HCT116 (cell line): ENCODE measurements around the gene DAPK1. TPM values are rescaled to one million over a fixed set of nuclear protein-coding genes. Genes with fewer than 3 reads are reported as not detected.

Source experiments
- ATAC-seq: fragments of 200-7000 bp; cut with Tn5 transposase; 2 replicates; pipeline ENCODE4 v1.9.1; 2020; ENCODE audit warnings: mild to moderate bottlenecking, moderate library complexity
- BruUV-seq: library from RNA; stranded (reverse); fragments of 400-500 nt; replicated peaks from 2 replicates; lab custom pipeline; 2021; lab: Mats Ljungman, UMichigan
- CTCF ChIA-PET: fragments of 300-600 bp; sonication (Branson Sonifier 250); formaldehyde crosslinking; loops from one replicate; lab custom pipeline; 2021; ENCODE audit warnings: antibody characterized with exemption; lab: Charles Lee
- POLR2A ChIA-PET: fragments of 300-600, 350-600 bp; sonication (Branson Sonifier 250); formaldehyde crosslinking; loops from one replicate; lab custom pipeline; 2021; ENCODE audit warnings: antibody characterized with exemption; lab: Charles Lee
- RAD21 ChIA-PET, 2 experiments: fragments of 300-600 bp; sonication (Branson Sonifier 250); formaldehyde crosslinking; loops; one replicate each; lab custom pipeline; 2023; ENCODE audit warnings: low total read pairs in 2 of 2; ENCODE audit not compliant: uncharacterized antibody in 2 of 2, unreplicated experiment in 2 of 2, low non-redundant PET in 1 of 2; lab: Charles Lee
- DNase-seq: peaks from one replicate; pipeline ENCODE4 v3.0.0-alpha.2; 2010; ENCODE audit warnings: low read depth, low spot score
- H2AFZ ChIP-seq: fragments of 200-600 bp; shearing (Covaris generic), sonication (generic); 2 replicates; pipeline ENCODE4 v1.6.1; 2017; ENCODE audit warnings: low read depth, mixed run types, mixed read lengths, antibody characterized with exemption, low read length; ENCODE audit not compliant: poor library complexity, severe bottlenecking
- H3K27ac ChIP-seq: 2 replicates; pipeline ENCODE4 v1.5.1; 2012; ENCODE audit warnings: low read depth, low read length
- H3K27me3 ChIP-seq: fragments of 200-600 bp; sonication (generic); 2 replicates; pipeline ENCODE4 v1.6.1; 2016; ENCODE audit warnings: mixed run types, low read length, mixed read lengths; ENCODE audit not compliant: insufficient read depth
- H3K36me3 ChIP-seq, 2 experiments: fragments of 200-500 bp in 1 of 2; fragments of 200-600 bp in 1 of 2; sonication (Bioruptor generic) in 1 of 2; sonication (generic) in 1 of 2; 2 replicates each; pipeline versions ENCODE4 v1.5.1 to v1.6.1; 2014 to 2016; ENCODE audit warnings: low read length in 2 of 2, inconsistent platforms in 1 of 2, mixed read lengths in 1 of 2, mixed run types in 1 of 2; ENCODE audit not compliant: insufficient read depth in 2 of 2, control insufficient read depth in 1 of 2
- H3K4me1 ChIP-seq, 2 experiments: fragments of 200-600 bp in 1 of 2; sonication (generic) in 1 of 2; 2 replicates each; pipeline versions ENCODE4 v1.5.1 to v1.6.1; 2012 to 2017; ENCODE audit warnings: low read length in 2 of 2, inconsistent platforms in 1 of 2, mild to moderate bottlenecking in 1 of 2, mixed read lengths in 1 of 2, mixed run types in 1 of 2, moderate library complexity in 1 of 2; ENCODE audit not compliant: insufficient read depth in 2 of 2, control insufficient read depth in 1 of 2
- H3K4me2 ChIP-seq: fragments of 200-600 bp; sonication (generic); 2 replicates; pipeline ENCODE4 v1.6.1; 2017; ENCODE audit warnings: mixed run types, low read length, mixed read lengths
- H3K4me3 ChIP-seq, 2 experiments: fragments of 200-600 bp in 1 of 2; sonication (generic) in 1 of 2; replicated peaks in 1 of 2; 2 replicates each; pipeline ENCODE4 v1.5.1; 2011 to 2016; ENCODE audit warnings: low read length in 2 of 2, control low read depth in 1 of 2, low read depth in 1 of 2, mild to moderate bottlenecking in 1 of 2, mixed read lengths in 1 of 2, mixed run types in 1 of 2
- H3K79me2 ChIP-seq: fragments of 200-600 bp; sonication (generic); 2 replicates; pipeline ENCODE4 v1.6.1; 2017; ENCODE audit warnings: mild to moderate bottlenecking, mixed run types, low read length, moderate library complexity, mixed read lengths; ENCODE audit not compliant: insufficient read depth
- H3K9ac ChIP-seq: fragments of 200-600 bp; sonication (generic); 2 replicates; pipeline ENCODE4 v1.6.1; 2016; ENCODE audit warnings: low read length, mixed read lengths
- H3K9me2 ChIP-seq: fragments of 200-600 bp; sonication (generic), shearing (Covaris generic); 2 replicates; pipeline ENCODE4 v1.6.1; 2017; ENCODE audit warnings: mixed run types, mild to moderate bottlenecking, moderate library complexity; ENCODE audit not compliant: insufficient read depth
- H3K9me3 ChIP-seq, 2 experiments: fragments of 200-500 bp in 1 of 2; fragments of 200-600 bp in 1 of 2; sonication (Bioruptor generic) in 1 of 2; sonication (generic) in 1 of 2; 2 replicates each; pipeline ENCODE4 v1.6.1; 2014 to 2017; ENCODE audit warnings: low read length in 2 of 2, mixed read lengths in 2 of 2, inconsistent platforms in 1 of 2, low read depth in 1 of 2, mild to moderate bottlenecking in 1 of 2, mixed run types in 1 of 2, moderate library complexity in 1 of 2; ENCODE audit not compliant: control insufficient read depth in 1 of 2, insufficient read depth in 1 of 2
- H4K20me1 ChIP-seq: fragments of 200-600 bp; sonication (generic), shearing (Covaris generic); 2 replicates; pipeline ENCODE4 v1.6.1; 2017; ENCODE audit warnings: mixed run types, mild to moderate bottlenecking, moderate library complexity; ENCODE audit not compliant: insufficient read depth
- ATF3 ChIP-seq: IDR thresholded peaks from 2 replicates; pipeline ENCODE4 v1.6.1; 2012
- CEBPB ChIP-seq: IDR thresholded peaks from 2 replicates; pipeline ENCODE4 v1.6.1; 2012; ENCODE audit warnings: low read depth
- EGR1 ChIP-seq: IDR thresholded peaks from 2 replicates; pipeline ENCODE4 v1.6.1; 2012; ENCODE audit warnings: low read depth
- ELF1 ChIP-seq: IDR thresholded peaks from 2 replicates; pipeline ENCODE4 v1.6.1; 2012; ENCODE audit warnings: low read depth, borderline replicate concordance
- JUND ChIP-seq: IDR thresholded peaks from 2 replicates; pipeline ENCODE4 v1.6.1; 2012
- POLR2A ChIP-seq: IDR thresholded peaks from 2 replicates; pipeline ENCODE4 v1.7.0; 2011; ENCODE audit warnings: borderline replicate concordance; ENCODE audit not compliant: insufficient read depth, insufficient read length; ENCODE audit errors: extremely low read depth
- POLR2AphosphoS5 ChIP-seq: IDR thresholded peaks from 2 replicates; pipeline ENCODE4 v1.6.1; 2011; ENCODE audit warnings: mild to moderate bottlenecking, low read depth, low read length, moderate library complexity
- RAD21 ChIP-seq: IDR thresholded peaks from 2 replicates; pipeline ENCODE4 v1.6.1; 2012; ENCODE audit warnings: low read depth, mild to moderate bottlenecking
- REST ChIP-seq: IDR thresholded peaks from 2 replicates; pipeline ENCODE4 v1.6.1; 2012; ENCODE audit warnings: low read depth
- SIN3A ChIP-seq: IDR thresholded peaks from 2 replicates; pipeline ENCODE4 v1.6.1; 2012; ENCODE audit warnings: low read depth
- TCF7L2 ChIP-seq: IDR thresholded peaks from 2 replicates; pipeline ENCODE4 v1.7.0; 2011; ENCODE audit warnings: borderline replicate concordance, inconsistent platforms; ENCODE audit not compliant: insufficient read depth, insufficient read length; ENCODE audit errors: extremely low read depth
- YY1 ChIP-seq: IDR thresholded peaks from 2 replicates; pipeline ENCODE4 v1.6.1; 2011; ENCODE audit warnings: low read length, low read depth, moderate library complexity, mild to moderate bottlenecking; ENCODE audit not compliant: insufficient replicate concordance; ENCODE audit errors: extremely low read depth
- ZFX ChIP-seq: fragments of 450-650 bp; IDR thresholded peaks from 2 replicates; pipeline ENCODE4 v1.6.1; 2017
- ZNF274 ChIP-seq: fragments of 200-500 bp; sonication (Bioruptor generic); IDR thresholded peaks from 2 replicates; pipeline ENCODE4 v1.6.1; 2014; ENCODE audit warnings: mild to moderate bottlenecking, low read depth, low read length, inconsistent platforms
- intact Hi-C: fragments of 100-400 bp; cut with micrococcal nuclease; formaldehyde crosslinking; loops from 2 replicates; pipeline ENCODE4 v1.10.0; 2022
- total RNA-seq: library from RNA; stranded (reverse); gene quantifications from one replicate; pipeline ENCODE4 v1.2.1, GENCODE V29; 2021; ENCODE audit not compliant: unreplicated experiment
- TF ChIP-seq, protein P1 (sequence below), 3 experiments: fragments of 200-600 bp in 1 of 3; sonication (generic) in 1 of 3; IDR thresholded peaks in 2 of 3; conservative IDR thresholded peaks in 1 of 3; 2 replicates each; pipeline ENCODE4 v1.5.1; 2012 to 2017; ENCODE audit warnings: low read depth in 2 of 3, low read length in 2 of 3, antibody characterized with exemption in 1 of 3, borderline replicate concordance in 1 of 3, control low read depth in 1 of 3, mild to moderate bottlenecking in 1 of 3, mixed read lengths in 1 of 3, mixed run types in 1 of 3, moderate library complexity in 1 of 3; ENCODE audit not compliant: insufficient read depth in 1 of 3

DAPK1 gene
- total RNA-seq, 1 experiment from 2014 or later: 5.6 TPM

- CTCF ChIA-PET: no interaction called here
- ATAC-seq: no peak
- no peaks in the 10 kb centered on the region for H4K20me1 ChIP-seq
- H3K27ac ChIP-seq: no peak overlapping the region
- H3K4me2 ChIP-seq: no peak overlapping the region
- H3K4me1 ChIP-seq: peaks cover 0 to 14% of the 10 kb centered on the region in 2 experiments; a peak in 2 of 4 replicates
- no peak overlapping the region for H3K4me3 ChIP-seq
- H3K9me2 ChIP-seq: no peaks in the 10 kb centered on the region
- H3K9me3 ChIP-seq: no peaks in the 10 kb centered on the region
- no peaks in the 10 kb centered on the region for H3K79me2 ChIP-seq
- TF ChIP-seq JUND (no peak), ATF3 (no peak), POLR2AphosphoS5 (no peak), ZFX (no peak), ZNF274 (no peak), EGR1 (no peak), POLR2A (no peak), RAD21 (no peak), REST (no peak), ELF1 (no peak), SIN3A (no peak), CEBPB (no peak), TCF7L2 (no peak), YY1 (no peak)
- TF ChIP-seq, protein P1, sequence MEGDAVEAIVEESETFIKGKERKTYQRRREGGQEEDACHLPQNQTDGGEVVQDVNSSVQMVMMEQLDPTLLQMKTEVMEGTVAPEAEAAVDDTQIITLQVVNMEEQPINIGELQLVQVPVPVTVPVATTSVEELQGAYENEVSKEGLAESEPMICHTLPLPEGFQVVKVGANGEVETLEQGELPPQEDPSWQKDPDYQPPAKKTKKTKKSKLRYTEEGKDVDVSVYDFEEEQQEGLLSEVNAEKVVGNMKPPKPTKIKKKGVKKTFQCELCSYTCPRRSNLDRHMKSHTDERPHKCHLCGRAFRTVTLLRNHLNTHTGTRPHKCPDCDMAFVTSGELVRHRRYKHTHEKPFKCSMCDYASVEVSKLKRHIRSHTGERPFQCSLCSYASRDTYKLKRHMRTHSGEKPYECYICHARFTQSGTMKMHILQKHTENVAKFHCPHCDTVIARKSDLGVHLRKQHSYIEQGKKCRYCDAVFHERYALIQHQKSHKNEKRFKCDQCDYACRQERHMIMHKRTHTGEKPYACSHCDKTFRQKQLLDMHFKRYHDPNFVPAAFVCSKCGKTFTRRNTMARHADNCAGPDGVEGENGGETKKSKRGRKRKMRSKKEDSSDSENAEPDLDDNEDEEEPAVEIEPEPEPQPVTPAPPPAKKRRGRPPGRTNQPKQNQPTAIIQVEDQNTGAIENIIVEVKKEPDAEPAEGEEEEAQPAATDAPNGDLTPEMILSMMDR (IDR thresholded peaks at IDR 0.05 in 2 of 3, conservative IDR thresholded peaks at IDR 0.05 in 1 of 3; ENCODE audit: borderline replicate concordance in 1 of 3, insufficient read depth in 1 of 3, low read depth in 2 of 3, low read length in 2 of 3): no peak
- TF ChIP-seq, all 23 proteins: peak for 0
- intact Hi-C loops: no loop called here
- Histone ChIP-seq H3K36me3 (no peaks in the 10 kb centered on the region), H3K9ac (no peak overlapping the region), H3K27me3 (no peaks in the 10 kb centered on the region), H2AFZ (no peak overlapping the region)
- ChIA-PET POLR2A (no interaction called here), RAD21 (no interaction called here)
- no TSS peak for BruUV-seq
- DNase-seq: no peak
Measured at GRCh38 chr9:87618931-87619330, 121.3 kb downstream of the DAPK1 start.
